Effector memory CD4-positive, alpha-beta T cell (primary cell): ENCODE results near the gene GSDME.

ENCODE experiments used
- DNase-seq, 3 donors: peaks; one replicate each; pipeline ENCODE4 v3.0.0-alpha.2; 2020
- H3K27ac ChIP-seq: 2 replicates; pipeline ENCODE4 v1.7.0; 2013; ENCODE audit warnings: mild to moderate bottlenecking, low read length, moderate library complexity; ENCODE audit not compliant: insufficient read depth, poor library complexity, severe bottlenecking
- H3K27me3 ChIP-seq: replicated peaks from 2 replicates; pipeline ENCODE4 v1.7.0; 2013; ENCODE audit warnings: mild to moderate bottlenecking, low read length; ENCODE audit not compliant: insufficient read depth, control insufficient read depth, poor library complexity, severe bottlenecking
- H3K36me3 ChIP-seq: 2 replicates; pipeline ENCODE4 v1.7.0; 2013; ENCODE audit warnings: mild to moderate bottlenecking, low read length, moderate library complexity; ENCODE audit not compliant: control insufficient read depth, insufficient read depth
- H3K4me1 ChIP-seq: 2 replicates; pipeline ENCODE4 v1.7.0; 2013; ENCODE audit warnings: low read length, mild to moderate bottlenecking; ENCODE audit not compliant: control insufficient read depth, insufficient read depth, poor library complexity, severe bottlenecking
- H3K4me3 ChIP-seq: 2 replicates; pipeline ENCODE4 v1.7.0; 2013; ENCODE audit warnings: low read length, low read depth, mild to moderate bottlenecking; ENCODE audit not compliant: insufficient read depth, poor library complexity, severe bottlenecking
- H3K9me3 ChIP-seq: 2 replicates; pipeline ENCODE4 v1.7.0; 2013; ENCODE audit warnings: mild to moderate bottlenecking, low read length, moderate library complexity; ENCODE audit not compliant: control insufficient read depth

The GSDME gene

DNA sequence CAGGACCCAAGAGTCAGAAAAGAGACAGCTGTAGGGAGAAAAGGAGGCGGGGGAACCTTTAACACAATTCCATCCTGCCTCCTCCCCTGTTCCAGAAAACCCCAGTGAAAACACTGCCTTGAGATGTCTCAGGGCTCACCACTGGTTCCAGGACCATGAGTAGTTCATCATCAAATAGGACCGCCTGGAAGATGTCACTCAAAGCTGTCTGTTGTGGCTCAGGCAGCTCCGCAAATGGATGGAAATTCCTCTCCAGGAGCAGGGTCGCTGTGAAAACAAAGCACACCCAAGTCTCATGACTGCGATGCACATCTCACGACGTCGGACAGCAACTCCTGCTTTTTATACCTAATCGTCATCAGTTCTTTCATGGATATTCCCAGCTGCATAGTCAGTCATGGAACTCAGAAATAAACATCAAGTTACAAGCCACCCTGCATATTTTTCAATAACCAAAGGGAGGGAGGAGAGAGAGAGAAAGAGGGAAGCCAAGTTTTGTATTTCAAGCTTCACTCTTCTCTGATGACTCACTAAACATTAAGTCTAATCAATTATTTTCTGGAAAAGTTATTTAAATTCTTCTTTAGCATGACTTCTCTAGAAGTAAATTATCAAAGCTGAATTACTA is 49.2 kb downstream of the GSDME start:
- H3K27ac ChIP-seq: no peak overlapping the region
- H3K27me3 ChIP-seq: no peaks in the 10 kb centered on the region
- H3K9me3 ChIP-seq: no peaks in the 10 kb centered on the region
- no peak overlapping the region for H3K4me3 ChIP-seq
- H3K36me3 ChIP-seq: no peaks in the 10 kb centered on the region
- DNase-seq: no peak
- H3K4me1 ChIP-seq: no peaks in the 10 kb centered on the region

DNA sequence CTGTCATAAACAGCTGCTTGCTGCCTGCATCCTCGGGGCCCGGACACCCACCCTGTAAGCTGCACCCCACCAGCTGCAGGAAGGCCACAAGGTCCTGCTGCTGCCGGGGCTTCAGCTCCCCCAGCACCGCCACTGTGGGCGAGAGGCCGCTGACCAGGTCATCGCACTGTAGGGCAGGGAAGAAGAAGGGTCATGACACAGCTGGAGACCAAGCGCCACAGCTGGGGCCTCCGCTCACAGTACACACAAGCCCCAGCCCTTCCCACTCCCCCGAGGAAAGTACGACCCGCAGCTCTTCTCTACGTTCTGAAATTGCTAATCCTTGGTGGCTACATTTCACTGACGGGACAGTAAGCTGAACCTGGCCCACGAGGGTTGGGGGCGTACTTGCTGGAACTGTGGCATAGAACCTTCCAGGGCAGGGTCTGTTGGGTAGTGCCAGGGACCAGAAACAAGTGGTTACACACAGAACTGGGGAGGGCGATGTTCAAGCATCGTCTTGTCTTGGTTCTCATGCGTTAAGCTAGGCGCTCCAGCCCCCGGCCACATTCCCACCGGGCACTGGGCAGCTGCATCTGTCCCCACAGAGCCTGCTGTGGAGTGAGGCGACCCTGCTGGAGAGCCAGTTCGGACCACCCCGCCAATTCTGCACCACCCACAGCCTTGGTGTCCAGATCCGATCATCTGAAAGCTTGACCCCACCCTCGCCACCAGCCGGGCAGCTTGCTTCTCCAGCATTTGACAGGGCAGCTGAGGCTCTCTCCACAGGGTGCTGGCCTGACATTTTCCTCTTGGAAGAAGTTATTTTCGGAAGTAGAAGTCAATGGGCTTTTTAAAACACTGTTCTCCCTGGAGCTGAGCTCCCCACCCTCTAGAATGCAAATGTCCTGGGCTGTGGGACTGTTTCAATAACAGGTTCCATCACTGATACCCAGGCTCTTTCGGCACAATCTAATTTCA is 50.8 kb downstream of the GSDME start:
- no peaks in the 10 kb centered on the region for H3K27me3 ChIP-seq
- H3K4me3 ChIP-seq: no peak overlapping the region
- no peaks in the 10 kb centered on the region for H3K36me3 ChIP-seq
- no peak for DNase-seq
- no peak overlapping the region for H3K27ac ChIP-seq
- H3K9me3 ChIP-seq: no peaks in the 10 kb centered on the region
- H3K4me1 ChIP-seq: no peaks in the 10 kb centered on the region

DNA sequence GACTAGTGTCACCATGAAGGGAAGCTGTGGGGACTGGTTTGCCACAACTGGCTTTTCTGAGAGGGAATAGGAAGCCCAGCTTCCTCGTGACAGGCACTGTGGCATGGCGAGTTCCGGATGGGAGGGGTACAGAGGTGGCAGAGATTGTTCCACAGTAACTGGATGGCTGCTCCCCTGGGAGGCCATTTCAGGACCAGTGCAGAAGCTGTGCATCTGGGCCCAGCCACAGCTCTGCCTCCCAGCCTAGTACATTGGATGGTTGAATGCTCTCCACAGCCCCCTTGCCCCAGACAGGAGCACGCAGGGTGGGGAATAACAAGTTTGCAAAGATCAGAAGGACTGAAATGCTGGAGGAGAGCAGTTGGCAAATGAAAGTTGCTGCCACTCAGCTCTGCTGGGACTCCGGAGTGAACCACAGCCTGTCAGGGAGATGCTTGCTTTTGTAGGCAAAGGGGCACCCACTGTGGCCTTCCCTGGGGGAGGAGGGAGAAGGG is 51.8 kb downstream of the GSDME start:
- Histone ChIP-seq H3K27me3 (no peaks in the 10 kb centered on the region), H3K4me3 (no peak overlapping the region), H3K36me3 (no peaks in the 10 kb centered on the region), H3K4me1 (no peaks in the 10 kb centered on the region), H3K27ac (no peak overlapping the region), H3K9me3 (no peaks in the 10 kb centered on the region)
- no peak for DNase-seq

DNA sequence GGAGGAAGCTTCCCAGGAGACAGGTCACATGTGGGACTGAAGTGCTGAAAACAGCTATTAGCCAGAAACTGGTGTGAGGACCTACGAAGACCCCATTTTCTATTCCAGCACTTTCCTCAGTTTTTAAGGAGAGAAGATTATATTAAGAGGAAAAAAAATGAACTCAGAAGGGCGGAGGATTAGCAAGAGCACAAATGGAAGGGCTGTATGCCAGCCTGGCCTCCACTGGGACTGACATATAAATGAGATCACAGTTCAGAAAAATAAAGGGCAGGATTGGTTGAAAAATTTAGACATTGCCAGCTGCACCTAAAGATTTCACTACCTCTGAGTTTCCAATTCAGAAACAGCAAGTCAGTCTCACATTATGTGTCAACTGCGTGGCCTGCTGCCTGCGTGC is 53.0 kb downstream of the GSDME start:
- Histone ChIP-seq H3K4me1 (no peaks in the 10 kb centered on the region), H3K36me3 (no peaks in the 10 kb centered on the region), H3K9me3 (no peaks in the 10 kb centered on the region), H3K27ac (no peak overlapping the region), H3K4me3 (no peak overlapping the region), H3K27me3 (no peaks in the 10 kb centered on the region)
- DNase-seq: no peak

DNA sequence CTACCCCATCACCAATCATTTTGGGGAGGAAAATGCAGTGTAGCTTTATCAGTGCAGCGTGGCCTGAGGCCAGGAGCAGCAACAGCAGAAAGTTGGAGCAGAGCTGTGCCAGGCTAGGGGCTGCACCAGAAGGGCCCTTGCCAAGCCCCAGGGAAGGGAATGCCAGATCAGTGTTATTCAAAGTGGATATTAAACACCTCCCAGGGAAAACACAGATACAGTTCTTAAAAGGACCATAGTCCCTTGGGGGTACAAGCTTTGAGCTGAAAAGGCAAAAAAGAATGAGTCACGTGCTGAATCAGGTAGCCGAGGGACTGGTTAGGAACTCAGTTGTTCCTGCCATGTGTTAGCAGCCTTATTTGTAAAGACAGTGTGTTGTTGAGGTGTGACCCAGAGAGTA is 54.0 kb downstream of the GSDME start:
- Histone ChIP-seq H3K4me1 (no peaks in the 10 kb centered on the region), H3K9me3 (no peaks in the 10 kb centered on the region), H3K36me3 (no peaks in the 10 kb centered on the region), H3K4me3 (no peak overlapping the region), H3K27ac (no peak overlapping the region), H3K27me3 (no peaks in the 10 kb centered on the region)
- DNase-seq: no peak

DNA sequence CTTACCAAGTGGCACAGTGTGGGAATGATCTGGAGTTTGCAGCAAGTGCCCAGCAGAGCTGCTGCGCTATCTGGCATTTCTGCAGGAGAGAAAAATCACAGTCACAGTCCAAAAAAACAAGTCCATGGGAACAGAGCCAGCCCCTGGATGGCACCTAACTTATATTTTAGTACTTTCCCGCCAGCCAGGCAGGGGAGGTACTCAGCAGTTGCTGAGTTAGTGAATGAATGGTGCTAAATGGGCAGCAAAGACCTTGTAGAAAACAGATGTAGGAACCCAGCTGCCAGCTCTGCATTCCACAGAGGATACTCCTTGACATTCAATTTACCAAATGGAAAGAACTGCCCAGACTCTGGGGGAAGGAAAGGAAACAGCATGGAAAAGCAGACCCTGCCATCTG is 54.5 kb downstream of the GSDME start:
- H3K4me3 ChIP-seq: no peak overlapping the region
- DNase-seq: no peak
- no peaks in the 10 kb centered on the region for H3K4me1 ChIP-seq
- H3K27me3 ChIP-seq: no peaks in the 10 kb centered on the region
- H3K27ac ChIP-seq: no peak overlapping the region
- no peaks in the 10 kb centered on the region for H3K36me3 ChIP-seq
- no peaks in the 10 kb centered on the region for H3K9me3 ChIP-seq

DNA sequence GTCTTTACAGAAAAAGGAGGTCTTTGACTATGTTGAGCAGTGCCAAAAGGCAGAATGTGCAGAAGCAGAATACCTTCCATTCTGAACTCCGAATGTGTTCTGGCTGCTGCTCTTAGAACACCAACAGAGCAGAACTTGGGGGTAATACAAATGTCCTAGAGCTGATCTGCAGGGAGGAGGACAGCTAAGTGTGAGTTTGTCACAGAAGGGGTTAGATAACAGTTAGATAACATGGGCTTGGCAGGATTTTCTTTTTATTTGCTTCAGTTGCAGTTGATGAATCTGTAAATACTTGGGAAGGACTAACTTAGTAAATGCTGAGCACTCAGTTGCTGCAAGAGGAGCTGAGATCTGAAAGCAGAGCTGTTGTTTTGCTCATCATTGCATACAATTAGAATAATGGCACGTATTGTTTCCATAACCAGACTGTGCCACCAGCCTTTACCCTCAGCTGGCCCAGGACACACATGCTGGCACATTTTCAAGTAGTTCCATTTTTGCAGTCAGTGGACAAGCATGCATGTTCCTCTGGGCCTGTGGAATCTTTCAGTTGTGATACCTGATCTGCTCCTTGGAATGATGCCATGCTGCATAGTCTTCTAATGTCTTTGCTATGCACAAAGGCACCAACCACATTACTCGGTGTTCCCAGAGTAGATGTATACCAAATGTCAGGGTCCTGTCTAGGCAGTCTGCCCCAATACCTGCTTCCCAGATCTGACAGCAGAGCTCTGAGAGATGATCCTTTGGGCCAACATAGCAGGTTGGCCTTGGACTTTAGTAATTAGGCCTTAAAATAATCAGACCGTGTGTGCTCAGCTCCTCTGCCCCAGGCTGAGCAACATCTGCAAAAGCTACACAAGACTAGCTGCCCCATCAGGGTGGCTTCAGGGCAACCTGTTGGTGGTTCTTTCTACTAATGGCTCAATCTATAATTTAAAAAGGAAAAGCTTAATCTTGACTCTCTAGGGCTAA is 55.7 kb downstream of the GSDME start:
- Histone ChIP-seq H3K27ac (no peak overlapping the region), H3K9me3 (no peaks in the 10 kb centered on the region), H3K4me3 (no peak overlapping the region), H3K4me1 (no peaks in the 10 kb centered on the region), H3K36me3 (no peaks in the 10 kb centered on the region), H3K27me3 (no peaks in the 10 kb centered on the region)
- no peak for DNase-seq

DNA sequence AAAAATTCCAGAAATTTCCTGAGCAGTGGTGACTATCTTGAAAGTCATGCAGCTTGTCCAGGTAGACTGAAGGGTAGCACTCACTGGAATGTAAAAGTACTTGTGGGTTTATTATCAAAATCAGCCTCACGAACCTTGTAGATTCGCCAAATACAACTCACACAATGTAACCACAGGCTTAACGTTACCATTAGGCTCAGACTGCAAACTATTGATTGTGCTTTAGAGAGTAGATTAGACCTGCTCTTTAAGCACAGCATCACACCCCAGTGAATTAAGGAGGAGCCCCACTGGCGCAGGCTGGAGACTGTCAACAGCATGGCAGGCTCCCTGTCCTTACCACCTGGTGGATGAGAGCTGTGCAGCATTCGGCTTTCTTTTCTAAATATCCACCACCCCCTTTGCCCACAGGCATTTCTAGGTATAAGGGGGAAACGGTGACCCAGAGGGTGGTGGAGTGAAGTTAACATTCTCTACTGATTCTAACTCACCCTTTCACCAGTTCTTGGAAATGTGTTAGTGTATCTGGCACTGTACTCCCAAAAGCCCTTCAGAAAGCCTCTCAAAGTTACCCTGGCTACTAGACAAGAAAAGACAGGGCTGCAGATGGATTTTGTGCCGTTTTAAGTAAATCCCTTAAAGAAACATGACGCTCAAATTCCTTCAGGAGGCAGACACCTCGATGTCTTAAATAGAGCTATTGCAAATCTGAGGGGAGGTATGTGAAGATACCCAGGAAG is 56.6 kb downstream of the GSDME start:
- no peaks in the 10 kb centered on the region for H3K27me3 ChIP-seq
- H3K27ac ChIP-seq: no peak overlapping the region
- no peaks in the 10 kb centered on the region for H3K36me3 ChIP-seq
- DNase-seq: no peak
- no peaks in the 10 kb centered on the region for H3K9me3 ChIP-seq
- no peak overlapping the region for H3K4me3 ChIP-seq
- H3K4me1 ChIP-seq: no peaks in the 10 kb centered on the region

DNA sequence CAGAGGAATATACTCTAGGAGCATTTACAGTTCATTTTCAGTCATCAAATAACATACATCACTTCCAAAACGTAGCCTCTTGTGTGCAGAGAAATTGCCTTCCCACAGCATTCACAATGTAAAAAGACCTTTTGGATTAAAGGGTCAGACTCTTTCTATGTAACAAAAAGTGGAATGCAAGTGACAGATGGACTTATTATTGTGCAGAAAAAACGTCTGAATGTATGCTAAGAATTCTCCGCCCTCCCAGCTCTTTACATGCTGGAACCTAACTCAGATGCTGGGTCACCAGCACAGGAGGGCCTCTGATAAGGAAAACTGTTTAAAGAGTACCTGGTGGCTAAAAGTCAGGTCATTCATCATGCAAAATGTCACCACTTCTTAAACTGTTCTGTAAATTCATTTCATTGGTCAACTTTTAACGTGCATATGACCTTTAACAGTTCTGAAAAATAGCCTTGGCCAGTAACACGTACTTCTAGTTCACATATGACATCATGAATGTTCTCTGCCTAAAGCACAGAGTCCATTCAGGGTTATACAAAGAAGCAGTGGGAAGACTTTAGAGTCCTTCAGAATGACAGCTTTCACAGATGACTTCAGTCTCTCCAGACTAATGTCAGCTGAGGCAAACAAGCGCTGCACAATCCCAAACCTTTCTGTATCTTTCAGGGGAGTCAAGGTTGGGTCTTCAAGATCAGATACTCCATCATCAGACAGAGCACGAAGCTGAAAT is 58.6 kb downstream of the GSDME start:
- no peak overlapping the region for H3K27ac ChIP-seq
- no peaks in the 10 kb centered on the region for H3K27me3 ChIP-seq
- no peak for DNase-seq
- H3K36me3 ChIP-seq: no peaks in the 10 kb centered on the region
- no peak overlapping the region for H3K4me3 ChIP-seq
- H3K4me1 ChIP-seq: no peaks in the 10 kb centered on the region
- no peaks in the 10 kb centered on the region for H3K9me3 ChIP-seq
